Activated naive CD8-positive, alpha-beta T cell treated with anti-CD3 and anti-CD28 coated beads, Interleukin-2, amount 50 U/mL, for 16 hours (primary cell): ENCODE data around the gene SRP68.
"Not testable (repeated sequence)": the region's sequence is repeated elsewhere in the genome, so short reads cannot be mapped to it uniquely, and the experiment has no call there.

ENCODE experiments used
- DNase-seq: peaks from one replicate; pipeline ENCODE4 v3.0.0-alpha.2; 2020; ENCODE audit warnings: low read depth, low spot score

SRP68 gene

DNA sequence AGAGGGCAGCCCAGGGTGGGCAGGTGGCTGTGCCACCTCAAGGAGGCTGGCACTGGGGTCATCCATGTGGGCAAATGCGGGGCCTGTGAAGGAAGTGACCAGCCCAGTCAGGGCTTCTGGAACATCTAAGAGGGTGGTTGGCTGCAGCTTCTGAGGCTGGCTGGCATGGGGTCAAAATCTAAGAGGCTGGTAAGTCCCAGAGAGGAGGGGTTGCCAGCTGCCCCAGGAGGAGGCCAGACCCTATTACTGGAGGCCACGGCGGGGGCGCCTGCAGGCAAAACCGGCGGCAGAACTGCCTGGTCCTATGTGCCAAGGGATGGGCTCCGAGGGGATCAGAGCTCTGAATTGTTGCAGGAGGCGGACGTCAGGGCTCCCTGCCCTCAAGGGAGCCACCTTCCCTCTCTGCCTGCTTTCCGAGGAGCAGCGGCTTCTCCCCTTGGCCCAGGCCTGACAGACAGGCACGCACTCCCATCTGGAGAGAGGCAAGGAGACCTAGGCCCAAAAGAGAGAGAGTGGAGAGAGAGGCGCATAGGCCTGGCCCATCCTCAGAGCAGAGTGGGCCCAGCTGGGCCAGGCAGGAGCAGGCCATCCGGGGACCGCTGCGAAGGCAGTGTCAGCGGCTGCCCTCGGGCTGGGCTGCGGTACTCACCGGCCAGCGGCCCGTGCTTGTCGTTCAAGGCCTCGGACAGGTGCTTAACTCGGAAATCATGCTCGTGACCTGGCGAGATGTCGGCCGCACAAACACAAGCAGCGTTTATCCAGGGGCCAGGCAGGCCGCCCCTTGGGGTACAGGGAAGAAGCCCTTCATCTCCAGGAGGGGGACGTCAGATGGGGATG lies 17.6 kb upstream of the SRP68 start:
- no peak for DNase-seq

- no peak for DNase-seq
These were observed 16.7 kb upstream of the SRP68 start for GRCh38 chr17:76088868-76089576.

DNA sequence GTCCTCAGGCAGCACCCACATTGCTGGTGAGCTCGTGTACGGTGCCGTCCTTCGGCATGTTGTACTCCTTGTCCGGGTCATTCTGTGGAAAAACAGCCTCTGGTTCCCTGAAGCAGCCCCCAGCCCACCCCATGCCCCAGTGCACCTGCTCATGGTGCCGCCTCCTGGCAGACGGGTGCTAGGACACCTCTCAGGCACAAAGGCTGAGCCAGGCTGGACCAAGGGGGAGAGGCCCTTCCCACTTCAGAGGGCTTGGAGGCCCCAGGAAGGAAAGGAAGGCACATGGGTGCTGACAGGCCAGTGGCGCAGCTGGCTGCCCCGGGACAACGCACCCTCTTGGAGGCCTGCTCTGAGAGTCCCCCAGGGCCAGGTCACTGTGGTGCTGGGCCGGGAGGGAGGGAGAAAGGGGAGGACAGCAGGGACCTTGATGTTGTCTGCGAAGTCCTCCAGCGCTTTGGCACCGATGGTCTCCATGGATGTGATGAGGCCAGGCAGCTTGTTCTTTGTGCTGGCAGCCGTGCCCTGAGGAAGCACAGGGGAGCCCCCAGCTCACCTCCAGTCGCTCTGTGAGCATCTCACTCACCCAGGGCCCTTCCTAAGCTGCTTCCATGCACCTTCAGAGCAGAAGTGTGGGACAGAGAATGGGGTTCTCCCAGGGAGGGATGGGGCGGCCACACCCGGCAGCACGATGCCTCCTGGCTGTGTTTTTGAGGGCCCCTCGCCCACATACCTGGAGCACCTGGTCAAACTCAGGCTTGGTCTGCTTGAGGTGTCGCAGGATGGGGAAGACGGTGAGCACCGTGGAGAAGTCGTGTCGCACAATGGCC lies 15.9 kb upstream of the SRP68 start:
- DNase-seq, result no peak

- no peak for DNase-seq
These were observed 15.2 kb upstream of the SRP68 start for GRCh38 chr17:76087531-76087930.

GRCh38 chr17:76086384-76086783 lies 14.1 kb upstream of the SRP68 start:
- no peak for DNase-seq

DNA sequence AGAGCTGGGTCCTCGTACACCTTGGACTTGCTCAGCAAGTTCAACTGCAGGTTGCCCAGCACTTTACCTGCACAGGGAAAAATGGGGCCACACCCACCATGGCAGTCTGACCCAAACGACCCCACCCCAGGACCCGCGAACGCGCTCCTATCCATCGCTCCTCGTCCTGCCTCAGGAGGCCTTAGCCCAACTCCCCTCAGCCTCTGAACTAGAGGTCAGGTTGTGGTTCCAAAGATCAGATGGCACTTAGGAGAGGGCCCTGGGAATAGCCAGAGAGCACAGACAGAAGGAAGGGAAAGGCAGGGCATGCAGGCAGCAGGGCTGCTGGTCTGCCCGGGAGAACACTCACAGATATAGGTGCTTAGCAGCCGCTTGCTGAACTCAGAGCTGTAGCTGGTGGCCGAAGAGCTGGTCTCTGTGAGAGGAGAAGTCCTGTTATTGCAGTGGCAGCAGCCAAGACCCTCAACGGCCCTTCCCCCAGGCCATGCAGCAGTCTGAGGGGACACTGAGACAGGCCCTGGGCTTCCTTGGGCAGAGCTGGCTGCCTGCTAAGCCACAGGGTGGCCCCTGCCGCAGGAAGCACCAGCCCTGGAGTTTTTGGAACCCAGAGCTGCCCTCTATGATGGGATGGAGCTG lies 13.5 kb upstream of the SRP68 start:
- DNase-seq, result no peak

DNA sequence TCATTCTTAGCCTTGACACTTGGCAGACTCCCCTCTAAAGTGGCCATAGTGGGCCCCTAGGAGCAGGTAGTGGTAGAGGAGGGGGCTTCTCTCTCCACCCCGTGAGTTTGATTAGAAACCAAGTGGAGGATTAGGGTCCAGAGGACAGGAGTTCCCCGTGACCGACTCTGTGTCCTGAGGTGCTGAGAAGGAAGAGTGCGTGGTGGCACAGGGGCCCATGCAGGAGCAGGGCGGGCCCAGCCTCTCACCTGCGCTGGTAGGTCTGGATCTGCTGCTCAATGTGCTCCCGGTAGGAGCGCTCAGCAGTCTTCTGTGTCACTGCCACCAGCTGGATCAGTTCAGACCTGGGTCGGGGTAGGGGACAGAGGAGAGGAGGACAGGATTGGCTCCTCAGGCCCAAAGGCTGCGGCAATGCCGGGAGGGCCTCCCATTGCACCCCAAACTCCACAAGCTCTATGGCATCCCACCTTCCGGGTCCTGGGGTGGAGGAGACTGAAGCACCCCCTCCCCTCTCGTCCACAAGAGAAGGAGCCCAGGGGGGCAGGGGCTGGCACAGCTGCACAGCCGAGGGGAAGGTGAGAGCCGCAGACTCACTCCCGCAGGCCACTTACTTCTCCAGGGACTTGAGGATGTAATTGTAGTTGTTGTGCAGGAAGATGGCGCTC lies 12.9 kb upstream of the SRP68 start:
- DNase-seq, result no peak

DNA sequence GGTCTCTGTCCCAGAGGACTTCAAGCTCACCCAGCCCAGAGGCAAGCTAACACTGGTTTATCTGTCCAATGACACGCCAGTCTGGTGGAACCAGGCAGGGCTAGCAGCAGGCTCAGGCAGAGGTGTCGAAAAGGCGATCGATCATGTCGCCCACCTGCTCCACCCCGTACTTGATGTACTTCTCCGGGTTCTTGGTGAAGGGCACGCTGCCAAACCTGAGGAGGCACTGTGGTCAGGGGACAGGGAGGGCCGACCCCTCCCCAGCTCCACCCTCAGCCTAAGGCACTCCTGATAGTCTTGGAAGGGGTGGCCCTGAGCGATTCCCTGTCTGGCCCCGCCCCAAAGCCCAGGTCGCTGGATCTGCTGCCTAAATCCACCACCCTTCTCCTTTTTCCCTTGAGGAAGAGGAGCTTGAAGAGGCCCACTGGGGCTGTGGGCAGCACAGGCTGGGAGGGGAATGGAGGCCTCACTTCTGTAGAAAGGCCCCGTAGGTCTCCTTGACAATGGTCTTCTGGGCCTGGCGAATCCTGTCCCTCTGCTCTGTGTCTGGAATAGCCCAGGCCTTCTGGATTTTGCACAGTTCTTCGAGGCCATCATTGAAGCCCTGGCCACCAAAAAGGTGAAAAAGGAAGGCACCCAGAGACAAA lies 11.3 kb upstream of the SRP68 start:
- DNase-seq, result no peak

- no peak for DNase-seq
These were observed 10.3 kb upstream of the SRP68 start for GRCh38 chr17:76082326-76083251.

DNA sequence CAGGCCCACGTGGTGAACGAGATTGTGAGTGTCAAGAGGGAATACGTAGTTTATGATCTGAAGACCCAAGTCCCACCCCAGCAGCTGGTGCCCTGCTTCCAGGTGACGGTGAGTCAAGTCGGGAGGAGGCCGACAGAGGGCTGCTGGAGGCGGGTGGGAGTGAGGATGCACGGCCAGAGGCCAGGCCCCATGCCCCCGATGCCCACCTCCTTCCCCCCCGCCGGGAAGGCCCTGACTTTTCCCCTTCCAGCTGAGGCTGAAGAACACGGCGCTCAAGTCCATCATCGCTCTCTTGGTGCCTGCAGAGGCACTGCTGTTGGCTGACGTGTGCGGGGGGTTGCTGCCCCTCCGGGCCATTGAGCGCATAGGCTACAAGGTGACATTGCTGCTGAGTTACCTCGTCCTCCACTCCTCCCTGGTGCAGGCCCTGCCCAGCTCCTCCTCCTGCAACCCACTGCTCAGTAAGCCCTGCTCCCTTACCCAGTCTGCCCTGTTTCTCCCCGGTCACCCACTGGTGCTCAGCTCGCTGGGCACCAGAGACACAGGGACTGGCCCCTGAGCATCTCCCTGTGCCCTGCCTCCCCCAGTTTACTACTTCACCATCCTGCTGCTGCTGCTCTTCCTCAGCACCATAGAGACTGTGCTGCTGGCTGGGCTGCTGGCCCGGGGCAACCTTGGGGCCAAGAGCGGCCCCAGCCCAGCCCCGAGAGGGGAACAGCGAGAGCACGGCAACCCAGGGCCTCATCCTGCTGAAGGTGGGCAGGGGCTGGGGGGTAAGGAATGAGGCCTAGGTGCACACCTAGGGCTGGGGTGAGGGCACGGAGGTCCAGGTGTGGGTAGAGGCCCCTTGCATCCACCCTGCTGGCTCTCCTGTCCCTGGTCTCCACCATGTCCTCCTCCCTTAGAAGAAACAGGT lies 9.2 kb upstream of the SRP68 start:
- no peak for DNase-seq

- no peak for DNase-seq
These were observed 8.5 kb upstream of the SRP68 start for GRCh38 chr17:76080768-76081287.

GRCh38 chr17:76079956-76080767 lies 7.8 kb upstream of the SRP68 start:
- DNase-seq, result no peak

DNA sequence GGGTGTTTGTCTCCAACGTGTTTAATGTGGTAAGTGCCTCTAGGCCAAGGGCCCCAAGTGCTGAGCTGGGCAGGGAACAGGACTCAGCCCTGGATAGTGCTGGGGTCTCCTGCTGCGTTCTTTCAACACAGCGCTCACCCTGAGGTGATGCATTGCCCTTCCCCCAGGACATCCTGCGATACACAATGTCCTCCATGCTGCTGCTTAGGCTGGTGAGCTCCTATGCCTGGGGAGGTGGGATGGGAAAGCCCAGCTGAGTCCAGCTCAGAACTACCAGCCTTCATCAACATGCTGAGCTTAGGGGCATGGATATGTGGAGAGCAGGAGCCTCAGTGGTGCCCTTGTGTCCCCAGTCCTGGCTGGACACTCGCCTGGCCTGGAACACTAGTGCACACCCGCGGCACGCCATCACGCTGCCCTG lies 7.2 kb upstream of the SRP68 start:
- no peak for DNase-seq

GRCh38 chr17:76078860-76079534 lies 6.7 kb upstream of the SRP68 start, which contains the start of gene ZACN:
ZACN (plus strand) TSS chr17:76079182; CDS start chr17:76079265, 83 bp downstream.
- no peak for DNase-seq

- not testable (repeated sequence) for DNase-seq
These were observed 6.1 kb upstream of the SRP68 start for GRCh38 chr17:76078370-76078769.

- DNase-seq, result no peak
These were observed 5.3 kb upstream of the SRP68 start for GRCh38 chr17:76077584-76078110.
